Measurements from ENCODE around the gene POLR3H.
"Not testable (repeated sequence)": the region's sequence is repeated elsewhere in the genome, so short reads cannot be mapped to it uniquely, and the experiment has no call there.

The POLR3H gene

GRCh38 chr22:41565403-41566054 is 21.3 kb upstream of the POLR3H start:
- no peak for TF ChIP-seq CTCF (IDR thresholded peaks at IDR 0.05; ENCODE audit: control insufficient read depth, extremely low read depth, insufficient read depth)
- H3K4me3 ChIP-seq (ENCODE audit: low read depth, low read length) = no peak overlapping the region
- DNase-seq (ENCODE audit: low read depth) = no peak

GRCh38 chr22:41564563-41564962 is 20.3 kb upstream of the POLR3H start:
- TF ChIP-seq CTCF (IDR thresholded peaks at IDR 0.05; ENCODE audit: control insufficient read depth, extremely low read depth, insufficient read depth) = no peak
- no peak for DNase-seq (ENCODE audit: low read depth)
- no peak overlapping the region for H3K4me3 ChIP-seq (ENCODE audit: low read depth, low read length)

- H3K4me3 ChIP-seq (ENCODE audit: low read depth, low read length) = no peak overlapping the region
- DNase-seq (ENCODE audit: low read depth) = no peak
These were observed 18.9 kb upstream of the POLR3H start for GRCh38 chr22:41563051-41563711.

GRCh38 chr22:41562461-41562860 is 18.2 kb upstream of the POLR3H start:
- DNase-seq (ENCODE audit: low read depth) = no peak
- no peak for TF ChIP-seq CTCF (IDR thresholded peaks at IDR 0.05; ENCODE audit: control insufficient read depth, extremely low read depth, insufficient read depth)
- H3K4me3 ChIP-seq (ENCODE audit: low read depth, low read length) = no peak overlapping the region

More at GRCh38 chr22:41563051-41563711, 18.9 kb upstream of the POLR3H start:
- TF ChIP-seq CTCF (IDR thresholded peaks at IDR 0.05; ENCODE audit: control insufficient read depth, extremely low read depth, insufficient read depth) = no peak

GRCh38 chr22:41561788-41562187 is 17.5 kb upstream of the POLR3H start:
- no peak overlapping the region for H3K4me3 ChIP-seq (ENCODE audit: low read depth, low read length)
- DNase-seq (ENCODE audit: low read depth) = no peak
- TF ChIP-seq CTCF (IDR thresholded peaks at IDR 0.05; ENCODE audit: control insufficient read depth, extremely low read depth, insufficient read depth) = no peak

GRCh38 chr22:41561335-41561734 is 17.1 kb upstream of the POLR3H start:
- H3K4me3 ChIP-seq (ENCODE audit: low read depth, low read length) = no peak overlapping the region
- no peak for DNase-seq (ENCODE audit: low read depth)
- TF ChIP-seq CTCF (IDR thresholded peaks at IDR 0.05; ENCODE audit: control insufficient read depth, extremely low read depth, insufficient read depth) = no peak

- TF ChIP-seq CTCF (IDR thresholded peaks at IDR 0.05; ENCODE audit: control insufficient read depth, extremely low read depth, insufficient read depth) = no peak
- no peak for DNase-seq (ENCODE audit: low read depth)
- H3K4me3 ChIP-seq (ENCODE audit: low read depth, low read length) = no peak overlapping the region
These were observed 15.8 kb upstream of the POLR3H start for GRCh38 chr22:41560095-41560471.

- not testable (repeated sequence) for H3K4me3 ChIP-seq (ENCODE audit: low read depth, low read length); DNase-seq (ENCODE audit: low read depth)
These were observed 14.0 kb upstream of the POLR3H start for GRCh38 chr22:41558241-41558630.
